HEK293 (cell line): ENCODE measurements around the gene ZBTB17.

Experiments used
- TRIM28 ChIP-seq: IDR thresholded peaks from 2 replicates; pipeline ENCODE4 v1.6.1; 2011; ENCODE audit warnings: low read length, control low read depth, borderline replicate concordance
- ZBTB26 ChIP-seq: fragments of 450-650 bp; formaldehyde crosslinking; optimal IDR thresholded peaks from 2 replicates; pipeline ENCODE3; 2016; ENCODE audit warnings: missing biosample characterization, mild to moderate bottlenecking, missing genetic modification characterization
- ZIC2 ChIP-seq: fragments of 450-650 bp; formaldehyde crosslinking; IDR thresholded peaks from 2 replicates; pipeline ENCODE4 v1.5.1; 2016; ENCODE audit warnings: missing biosample characterization, missing genetic modification characterization
- ZNF157 ChIP-seq: fragments of 450-650 bp; formaldehyde crosslinking; IDR thresholded peaks from 2 replicates; pipeline ENCODE4 v1.5.1; 2016; ENCODE audit warnings: missing biosample characterization, missing genetic modification characterization
- ZNF324 ChIP-seq: fragments of 450-650 bp; formaldehyde crosslinking; IDR thresholded peaks from 2 replicates; pipeline ENCODE4 v1.5.1; 2016; ENCODE audit warnings: missing biosample characterization, missing genetic modification characterization
- ZNF449 ChIP-seq: fragments of 450-650 bp; formaldehyde crosslinking; IDR thresholded peaks from 2 replicates; pipeline ENCODE4 v1.5.1; 2017; ENCODE audit warnings: missing biosample characterization, mild to moderate bottlenecking, missing genetic modification characterization, moderate library complexity
- ZNF670 ChIP-seq: fragments of 450-650 bp; formaldehyde crosslinking; IDR thresholded peaks from 2 replicates; pipeline ENCODE4 v1.5.1; 2016; ENCODE audit warnings: missing biosample characterization, missing genetic modification characterization, low read depth
- TF ChIP-seq, protein P1 (sequence below): fragments of 450-650 bp; formaldehyde crosslinking; IDR thresholded peaks from 2 replicates; pipeline ENCODE4 v1.5.1; 2016; ENCODE audit warnings: missing biosample characterization, missing genetic modification characterization
- TF ChIP-seq, protein P2 (sequence below): fragments of 450-650 bp; formaldehyde crosslinking; IDR thresholded peaks from 2 replicates; pipeline ENCODE4 v1.5.1; 2016; ENCODE audit warnings: missing biosample characterization, missing genetic modification characterization, low read depth
- TF ChIP-seq, protein P3 (sequence below): fragments of 450-650 bp; formaldehyde crosslinking; IDR thresholded peaks from 2 replicates; pipeline ENCODE4 v1.5.1; 2016; ENCODE audit warnings: missing biosample characterization, missing genetic modification characterization

DNA sequence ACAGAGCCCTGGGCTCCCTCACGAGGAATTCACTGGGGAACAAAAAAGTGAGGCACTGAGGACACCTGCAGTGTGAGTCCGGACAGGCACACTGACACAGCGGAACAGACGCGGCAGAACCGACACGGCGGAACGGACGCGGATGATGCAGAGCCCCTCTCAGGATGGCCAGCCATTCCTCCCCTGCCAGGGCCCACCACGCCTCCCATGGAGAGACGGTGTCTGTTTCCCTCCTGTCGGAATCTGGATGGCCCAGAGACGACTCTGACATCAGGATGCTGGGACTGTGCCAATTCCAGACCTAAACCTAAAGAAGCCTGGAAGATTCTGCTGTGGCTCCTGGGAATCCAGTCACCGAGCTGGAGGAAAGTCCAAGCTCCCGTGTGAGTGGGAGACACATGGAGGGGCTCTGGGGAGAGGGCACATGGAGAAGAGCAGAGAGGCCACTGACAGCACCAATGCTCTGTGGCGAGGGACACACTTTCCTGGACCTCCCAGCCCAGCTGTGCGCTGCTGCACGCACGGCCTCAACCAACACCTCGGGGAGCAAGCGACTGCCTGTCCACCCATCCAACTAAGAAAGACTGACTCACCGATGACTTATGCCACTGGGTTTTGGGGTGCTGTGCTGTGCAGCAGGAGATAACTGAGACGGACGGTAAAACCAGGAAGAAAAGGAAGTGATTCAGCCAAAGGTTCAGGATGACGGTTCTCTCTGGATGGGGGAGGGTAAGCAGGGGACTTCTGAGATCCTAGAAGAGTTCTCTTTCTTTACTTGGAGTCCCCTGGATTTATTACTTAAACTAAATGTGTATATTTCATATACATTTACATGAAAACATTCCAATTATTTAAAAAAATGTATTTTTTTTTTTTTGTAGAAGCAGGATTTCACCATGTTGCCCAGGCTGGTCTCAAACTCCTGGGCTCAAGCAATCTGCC is 23.3 kb downstream of the ZBTB17 start:
- TF ChIP-seq, protein P1, sequence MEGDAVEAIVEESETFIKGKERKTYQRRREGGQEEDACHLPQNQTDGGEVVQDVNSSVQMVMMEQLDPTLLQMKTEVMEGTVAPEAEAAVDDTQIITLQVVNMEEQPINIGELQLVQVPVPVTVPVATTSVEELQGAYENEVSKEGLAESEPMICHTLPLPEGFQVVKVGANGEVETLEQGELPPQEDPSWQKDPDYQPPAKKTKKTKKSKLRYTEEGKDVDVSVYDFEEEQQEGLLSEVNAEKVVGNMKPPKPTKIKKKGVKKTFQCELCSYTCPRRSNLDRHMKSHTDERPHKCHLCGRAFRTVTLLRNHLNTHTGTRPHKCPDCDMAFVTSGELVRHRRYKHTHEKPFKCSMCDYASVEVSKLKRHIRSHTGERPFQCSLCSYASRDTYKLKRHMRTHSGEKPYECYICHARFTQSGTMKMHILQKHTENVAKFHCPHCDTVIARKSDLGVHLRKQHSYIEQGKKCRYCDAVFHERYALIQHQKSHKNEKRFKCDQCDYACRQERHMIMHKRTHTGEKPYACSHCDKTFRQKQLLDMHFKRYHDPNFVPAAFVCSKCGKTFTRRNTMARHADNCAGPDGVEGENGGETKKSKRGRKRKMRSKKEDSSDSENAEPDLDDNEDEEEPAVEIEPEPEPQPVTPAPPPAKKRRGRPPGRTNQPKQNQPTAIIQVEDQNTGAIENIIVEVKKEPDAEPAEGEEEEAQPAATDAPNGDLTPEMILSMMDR: no peak
- TF ChIP-seq ZNF449 (tag by site-specific recombination) (no peak), ZNF670 (no peak), ZNF324 (tag by site-specific recombination) (no peak), ZIC2 (tag by site-specific recombination) (no peak), TRIM28 (no peak), ZBTB26 (tag by site-specific recombination) (no peak), ZNF157 (tag by site-specific recombination) (no peak)
- TF ChIP-seq, protein P2, sequence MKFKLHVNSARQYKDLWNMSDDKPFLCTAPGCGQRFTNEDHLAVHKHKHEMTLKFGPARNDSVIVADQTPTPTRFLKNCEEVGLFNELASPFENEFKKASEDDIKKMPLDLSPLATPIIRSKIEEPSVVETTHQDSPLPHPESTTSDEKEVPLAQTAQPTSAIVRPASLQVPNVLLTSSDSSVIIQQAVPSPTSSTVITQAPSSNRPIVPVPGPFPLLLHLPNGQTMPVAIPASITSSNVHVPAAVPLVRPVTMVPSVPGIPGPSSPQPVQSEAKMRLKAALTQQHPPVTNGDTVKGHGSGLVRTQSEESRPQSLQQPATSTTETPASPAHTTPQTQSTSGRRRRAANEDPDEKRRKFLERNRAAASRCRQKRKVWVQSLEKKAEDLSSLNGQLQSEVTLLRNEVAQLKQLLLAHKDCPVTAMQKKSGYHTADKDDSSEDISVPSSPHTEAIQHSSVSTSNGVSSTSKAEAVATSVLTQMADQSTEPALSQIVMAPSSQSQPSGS (tag by site-specific recombination): no peak
- TF ChIP-seq, protein P3, sequence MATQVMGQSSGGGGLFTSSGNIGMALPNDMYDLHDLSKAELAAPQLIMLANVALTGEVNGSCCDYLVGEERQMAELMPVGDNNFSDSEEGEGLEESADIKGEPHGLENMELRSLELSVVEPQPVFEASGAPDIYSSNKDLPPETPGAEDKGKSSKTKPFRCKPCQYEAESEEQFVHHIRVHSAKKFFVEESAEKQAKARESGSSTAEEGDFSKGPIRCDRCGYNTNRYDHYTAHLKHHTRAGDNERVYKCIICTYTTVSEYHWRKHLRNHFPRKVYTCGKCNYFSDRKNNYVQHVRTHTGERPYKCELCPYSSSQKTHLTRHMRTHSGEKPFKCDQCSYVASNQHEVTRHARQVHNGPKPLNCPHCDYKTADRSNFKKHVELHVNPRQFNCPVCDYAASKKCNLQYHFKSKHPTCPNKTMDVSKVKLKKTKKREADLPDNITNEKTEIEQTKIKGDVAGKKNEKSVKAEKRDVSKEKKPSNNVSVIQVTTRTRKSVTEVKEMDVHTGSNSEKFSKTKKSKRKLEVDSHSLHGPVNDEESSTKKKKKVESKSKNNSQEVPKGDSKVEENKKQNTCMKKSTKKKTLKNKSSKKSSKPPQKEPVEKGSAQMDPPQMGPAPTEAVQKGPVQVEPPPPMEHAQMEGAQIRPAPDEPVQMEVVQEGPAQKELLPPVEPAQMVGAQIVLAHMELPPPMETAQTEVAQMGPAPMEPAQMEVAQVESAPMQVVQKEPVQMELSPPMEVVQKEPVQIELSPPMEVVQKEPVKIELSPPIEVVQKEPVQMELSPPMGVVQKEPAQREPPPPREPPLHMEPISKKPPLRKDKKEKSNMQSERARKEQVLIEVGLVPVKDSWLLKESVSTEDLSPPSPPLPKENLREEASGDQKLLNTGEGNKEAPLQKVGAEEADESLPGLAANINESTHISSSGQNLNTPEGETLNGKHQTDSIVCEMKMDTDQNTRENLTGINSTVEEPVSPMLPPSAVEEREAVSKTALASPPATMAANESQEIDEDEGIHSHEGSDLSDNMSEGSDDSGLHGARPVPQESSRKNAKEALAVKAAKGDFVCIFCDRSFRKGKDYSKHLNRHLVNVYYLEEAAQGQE (tag by site-specific recombination): no peak
